Hematopoietic multipotent progenitor cell treated with erythropoietin and hydrocortisone succinate and interleukin-3 and kit ligand, for 15 days (in vitro differentiated cells): ENCODE data around the gene TMEM208.

Experiments
- DNase-seq: peaks from one replicate; pipeline ENCODE4 v3.0.0-alpha.2; 2015; ENCODE audit warnings: low spot score

TMEM208 gene

GRCh38 chr16:67226804-67227566, at the start of gene TMEM208:
Gene TMEM208 (plus strand): TSS chr16:67227130. CDS start chr16:67227219, 89 bp downstream.
- DNase-seq: peak; percentile 99

GRCh38 chr16:67177743-67178699, 48.9 kb upstream of the TMEM208 start:
- no peak for DNase-seq

GRCh38 chr16:67179421-67180080, 47.4 kb upstream of the TMEM208 start:
- no peak for DNase-seq

GRCh38 chr16:67180166-67180565, 46.8 kb upstream of the TMEM208 start:
- DNase-seq: no peak

- no peak for DNase-seq
Measured at GRCh38 chr16:67181346-67181745, 45.6 kb upstream of the TMEM208 start.

- DNase-seq: no peak
Measured at GRCh38 chr16:67182288-67182687, 44.6 kb upstream of the TMEM208 start.

- no peak for DNase-seq
Measured at GRCh38 chr16:67183284-67183626, 43.7 kb upstream of the TMEM208 start.

- DNase-seq: peak; percentile 94
Measured at GRCh38 chr16:67183627-67184452, 43.1 kb upstream of the TMEM208 start, which contains the start of gene MATCAP1. Gene MATCAP1 (minus strand): TSS chr16:67183963. CDS start chr16:67180610, 3,353 bp downstream.

GRCh38 chr16:67184453-67184994, 42.4 kb upstream of the TMEM208 start:
- DNase-seq: no peak

- peak; percentile 81 for DNase-seq
Measured at GRCh38 chr16:67184995-67185650, 41.8 kb upstream of the TMEM208 start.

- no peak for DNase-seq
Measured at GRCh38 chr16:67185651-67186134, 41.2 kb upstream of the TMEM208 start.

- DNase-seq: no peak
Measured at GRCh38 chr16:67186550-67186950, 40.4 kb upstream of the TMEM208 start.

GRCh38 chr16:67187175-67187890, 39.6 kb upstream of the TMEM208 start:
- no peak for DNase-seq

- DNase-seq: no peak
Measured at GRCh38 chr16:67188323-67188722, 38.6 kb upstream of the TMEM208 start.

GRCh38 chr16:67188798-67189197, 38.1 kb upstream of the TMEM208 start:
- no peak for DNase-seq

- DNase-seq: no peak
Measured at GRCh38 chr16:67190041-67190440, 36.9 kb upstream of the TMEM208 start, which contains the start of gene EXOC3L1. Gene EXOC3L1 (minus strand): TSS chr16:67190136. CDS start chr16:67189676, 460 bp downstream.

GRCh38 chr16:67190448-67191399, 36.2 kb upstream of the TMEM208 start:
- peak; percentile 86 for DNase-seq

- peak; percentile 53 for DNase-seq
Measured at GRCh38 chr16:67191411-67191994, 35.4 kb upstream of the TMEM208 start.
